Measurements from ENCODE around the gene LMO1. TPM values are rescaled to one million over a fixed set of nuclear protein-coding genes. Genes with fewer than 3 reads are reported as not detected.

The LMO1 gene
- polyA plus RNA-seq, 3 donors, result not detected

DNA sequence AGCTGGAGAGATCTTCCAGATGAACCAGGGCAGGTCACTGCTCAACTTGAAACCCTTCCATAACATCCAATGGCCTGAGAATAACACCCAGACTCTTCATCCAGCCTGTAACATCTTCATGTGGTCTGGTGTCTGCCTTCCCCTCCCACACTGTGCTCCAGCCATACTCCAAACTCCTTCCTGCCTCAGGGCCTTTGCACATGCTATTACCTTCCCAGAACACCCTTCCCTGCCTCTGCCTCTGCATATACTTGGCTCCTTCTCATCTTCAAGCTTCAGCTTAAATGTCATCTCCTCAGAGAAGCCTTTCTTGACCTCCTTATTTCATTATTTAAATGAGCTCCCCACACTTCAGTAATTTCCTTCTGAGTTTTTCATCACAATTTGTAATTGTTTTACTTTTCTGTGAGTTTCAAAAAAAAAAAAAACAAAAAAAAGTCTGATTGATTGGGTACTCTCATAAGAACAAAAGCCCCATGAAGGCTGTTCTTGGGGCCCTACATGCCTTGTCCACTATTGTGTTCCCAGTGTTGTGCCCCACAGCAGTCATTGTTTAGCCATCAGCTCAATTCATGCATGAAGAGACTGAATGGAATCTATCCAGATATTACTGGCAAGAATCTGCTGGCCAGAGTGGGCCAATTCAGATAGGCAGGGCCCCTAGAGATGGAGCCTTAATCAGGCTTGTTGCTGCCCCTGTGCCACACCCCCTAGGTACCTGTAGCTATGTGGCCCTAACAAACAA, 22.1 kb downstream of the LMO1 start:
- no peak overlapping the region for H3K9ac ChIP-seq (ENCODE audit: insufficient read depth, low read length, poor library complexity, severe bottlenecking)
- Mint-ChIP-seq H3K36me3 (no peaks in the 10 kb centered on the region), H3K27me3 (ENCODE audit: low read depth in 3 of 3) (peaks cover 0 to 11% (median 0%) of the 10 kb centered on the region in 3 donors), H3K9me3 (peaks cover 0 to 6% (median 0%) of the 10 kb centered on the region in 7 donors), H3K27ac (peak overlapping the region in 1 of 7 donors; percentile 26), H3K4me3 (no peak overlapping the region), H3K4me1 (no peaks in the 10 kb centered on the region)
- no peak for DNase-seq
- H3K36me3 ChIP-seq (replicated peaks in 1 of 2; ENCODE audit: control insufficient read depth in 1 of 2, insufficient read depth in 2 of 2, low read length in 2 of 2), result no peaks in the 10 kb centered on the region
- H3K4me1 ChIP-seq (ENCODE audit: control insufficient read depth in 1 of 2, insufficient read depth in 2 of 2, low read length in 2 of 2), result no peaks in the 10 kb centered on the region
- intact Hi-C loops (cut with micrococcal nuclease), result no loop called here
- H3K4me2 ChIP-seq (replicated peaks; ENCODE audit: extremely low read depth, low read length, poor library complexity, severe bottlenecking), result no peak overlapping the region
- H3K79me2 ChIP-seq (ENCODE audit: insufficient read depth, low read length), result no peaks in the 10 kb centered on the region
- H4K20me1 ChIP-seq (ENCODE audit: insufficient read depth, low read length), result no peaks in the 10 kb centered on the region
- H2AFZ ChIP-seq (ENCODE audit: insufficient read depth, low read depth, low read length, poor library complexity, severe bottlenecking), result no peak overlapping the region
- no peak overlapping the region for H3K4me3 ChIP-seq (replicated peaks in 1 of 3; ENCODE audit: low read depth in 2 of 3, low read length in 3 of 3)
- no peak for TF ChIP-seq CTCF (IDR thresholded peaks at IDR 0.05)
- no peak overlapping the region for H3K27ac ChIP-seq (ENCODE audit: low read depth in 1 of 2, low read length in 2 of 2)
- H3K27me3 ChIP-seq (ENCODE audit: control insufficient read depth in 2 of 2, insufficient read depth in 2 of 2, low read length in 2 of 2), result no peaks in the 10 kb centered on the region
- no peaks in the 10 kb centered on the region for H3K9me3 ChIP-seq (replicated peaks in 1 of 2; ENCODE audit: control insufficient read depth in 1 of 2, insufficient read depth in 1 of 2, low read length in 2 of 2)

- intact Hi-C loops (cut with micrococcal nuclease), result no loop called here
- no peak overlapping the region for H3K27ac ChIP-seq (ENCODE audit: low read depth in 1 of 2, low read length in 2 of 2)
- DNase-seq, result no peak
- no peak overlapping the region for H3K27ac Mint-ChIP-seq
- no peaks in the 10 kb centered on the region for H3K4me1 ChIP-seq (ENCODE audit: control insufficient read depth in 1 of 2, insufficient read depth in 2 of 2, low read length in 2 of 2)
- no peaks in the 10 kb centered on the region for H3K79me2 ChIP-seq (ENCODE audit: insufficient read depth, low read length)
- H4K20me1 ChIP-seq (ENCODE audit: insufficient read depth, low read length), result no peaks in the 10 kb centered on the region
- no peak overlapping the region for H3K9ac ChIP-seq (ENCODE audit: insufficient read depth, low read length, poor library complexity, severe bottlenecking)
- peaks cover 0 to 11% (median 0%) of the 10 kb centered on the region in 3 donors for H3K27me3 Mint-ChIP-seq (ENCODE audit: low read depth in 3 of 3)
- no peaks in the 10 kb centered on the region for H3K27me3 ChIP-seq (ENCODE audit: control insufficient read depth in 2 of 2, insufficient read depth in 2 of 2, low read length in 2 of 2)
- no peaks in the 10 kb centered on the region for H3K36me3 Mint-ChIP-seq
- WGBS (ENCODE audit: insufficient coverage), result 88% methylated on average over 6 of the region's 6 CpGs
- peaks cover 5% of the 10 kb centered on the region for H3K4me1 Mint-ChIP-seq
- H3K4me3 ChIP-seq (replicated peaks in 1 of 3; ENCODE audit: low read depth in 2 of 3, low read length in 3 of 3), result no peak overlapping the region
- no peak overlapping the region for H3K4me3 Mint-ChIP-seq
- TF ChIP-seq CTCF (IDR thresholded peaks at IDR 0.05), result no peak
- peaks cover 0 to 6% (median 1%) of the 10 kb centered on the region in 7 donors for H3K9me3 Mint-ChIP-seq
- no peaks in the 10 kb centered on the region for H3K36me3 ChIP-seq (replicated peaks in 1 of 2; ENCODE audit: control insufficient read depth in 1 of 2, insufficient read depth in 2 of 2, low read length in 2 of 2)
- no peaks in the 10 kb centered on the region for H3K9me3 ChIP-seq (replicated peaks in 1 of 2; ENCODE audit: control insufficient read depth in 1 of 2, insufficient read depth in 1 of 2, low read length in 2 of 2)
- no peak overlapping the region for H2AFZ ChIP-seq (ENCODE audit: insufficient read depth, low read depth, low read length, poor library complexity, severe bottlenecking)
- no peak overlapping the region for H3K4me2 ChIP-seq (replicated peaks; ENCODE audit: extremely low read depth, low read length, poor library complexity, severe bottlenecking)
Measured at GRCh38 chr11:8239536-8240228, 24.0 kb downstream of the LMO1 start.

Measured in CD14-positive monocyte (primary cell).